Measurements from ENCODE around the gene SLC6A17.

SLC6A17 gene

GRCh38 chr1:110214454-110215404, 64.4 kb downstream of the SLC6A17 start:
- Histone ChIP-seq H3K4me3 (ENCODE audit: low read depth, low read length) (no peak overlapping the region), H3K27ac (no peak overlapping the region), H3K27me3 (replicated peaks) (peaks cover 34% of the 10 kb centered on the region), H3K36me3 (replicated peaks) (no peaks in the 10 kb centered on the region)
- TF ChIP-seq, protein P1, sequence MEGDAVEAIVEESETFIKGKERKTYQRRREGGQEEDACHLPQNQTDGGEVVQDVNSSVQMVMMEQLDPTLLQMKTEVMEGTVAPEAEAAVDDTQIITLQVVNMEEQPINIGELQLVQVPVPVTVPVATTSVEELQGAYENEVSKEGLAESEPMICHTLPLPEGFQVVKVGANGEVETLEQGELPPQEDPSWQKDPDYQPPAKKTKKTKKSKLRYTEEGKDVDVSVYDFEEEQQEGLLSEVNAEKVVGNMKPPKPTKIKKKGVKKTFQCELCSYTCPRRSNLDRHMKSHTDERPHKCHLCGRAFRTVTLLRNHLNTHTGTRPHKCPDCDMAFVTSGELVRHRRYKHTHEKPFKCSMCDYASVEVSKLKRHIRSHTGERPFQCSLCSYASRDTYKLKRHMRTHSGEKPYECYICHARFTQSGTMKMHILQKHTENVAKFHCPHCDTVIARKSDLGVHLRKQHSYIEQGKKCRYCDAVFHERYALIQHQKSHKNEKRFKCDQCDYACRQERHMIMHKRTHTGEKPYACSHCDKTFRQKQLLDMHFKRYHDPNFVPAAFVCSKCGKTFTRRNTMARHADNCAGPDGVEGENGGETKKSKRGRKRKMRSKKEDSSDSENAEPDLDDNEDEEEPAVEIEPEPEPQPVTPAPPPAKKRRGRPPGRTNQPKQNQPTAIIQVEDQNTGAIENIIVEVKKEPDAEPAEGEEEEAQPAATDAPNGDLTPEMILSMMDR (IDR thresholded peaks at IDR 0.05; ENCODE audit: low read depth, low read length, missing control alignments): no peak
- in situ Hi-C loops (cut with HindIII; ENCODE audit: low pct_ligation_motif_present, low sequenced_read_pairs): loop anchor here (25.0 kb wide), 1 partner anchor 98 kb away; no protein-coding TSS in a partner anchor
- DNase-seq: no peak

- TF ChIP-seq, protein P1 (IDR thresholded peaks at IDR 0.05; ENCODE audit: low read depth, low read length, missing control alignments): no peak
- H3K27ac ChIP-seq: no peak overlapping the region
- H3K27me3 ChIP-seq (replicated peaks): peaks cover 26% of the 10 kb centered on the region
- DNase-seq: no peak
- no peaks in the 10 kb centered on the region for H3K36me3 ChIP-seq (replicated peaks)
- in situ Hi-C loops (cut with HindIII; ENCODE audit: low pct_ligation_motif_present, low sequenced_read_pairs): loop anchor here (25.0 kb wide), 1 partner anchor 96 kb away; no protein-coding TSS in a partner anchor
- H3K4me3 ChIP-seq (ENCODE audit: low read depth, low read length): no peak overlapping the region
Observed at GRCh38 chr1:110215621-110216515, 65.6 kb downstream of the SLC6A17 start.

DNA sequence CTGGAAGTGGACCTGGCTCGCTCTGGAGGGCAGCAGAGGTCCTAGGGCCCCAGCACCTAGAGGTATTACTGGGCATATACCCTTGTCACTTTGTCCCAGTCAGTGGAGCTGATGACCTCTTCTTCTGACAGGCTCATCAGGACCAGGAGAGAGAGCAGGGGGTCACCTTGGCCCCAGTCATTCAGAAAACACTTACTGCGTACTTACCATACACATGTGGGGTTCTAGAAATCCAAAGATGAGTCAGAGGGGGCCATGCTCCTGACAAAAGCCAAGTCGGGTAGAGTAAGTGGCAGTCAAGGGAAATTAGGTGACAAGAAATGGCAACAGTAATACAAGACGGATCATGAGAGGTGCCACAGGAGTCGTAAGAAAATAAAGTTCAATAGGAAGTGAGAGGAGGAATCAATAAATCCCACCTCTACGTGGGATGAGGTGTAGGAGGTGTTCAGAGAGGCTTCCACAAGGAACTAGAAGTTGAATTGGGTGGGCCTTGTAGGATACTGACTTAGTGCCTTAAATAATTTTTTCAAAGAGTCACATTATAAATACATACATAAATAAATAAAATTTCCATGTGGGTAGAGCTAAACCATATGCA, 66.7 kb downstream of the SLC6A17 start:
- H3K4me3 ChIP-seq (ENCODE audit: low read depth, low read length): no peak overlapping the region
- in situ Hi-C loops (cut with HindIII; ENCODE audit: low pct_ligation_motif_present, low sequenced_read_pairs): loop anchor here (25.0 kb wide), 1 partner anchor 95 kb away; no protein-coding TSS in a partner anchor
- peaks cover 16% of the 10 kb centered on the region for H3K27me3 ChIP-seq (replicated peaks)
- H3K27ac ChIP-seq: no peak overlapping the region
- H3K36me3 ChIP-seq (replicated peaks): no peaks in the 10 kb centered on the region
- no peak for DNase-seq
- TF ChIP-seq, protein P1 (IDR thresholded peaks at IDR 0.05; ENCODE audit: low read depth, low read length, missing control alignments): no peak

DNA sequence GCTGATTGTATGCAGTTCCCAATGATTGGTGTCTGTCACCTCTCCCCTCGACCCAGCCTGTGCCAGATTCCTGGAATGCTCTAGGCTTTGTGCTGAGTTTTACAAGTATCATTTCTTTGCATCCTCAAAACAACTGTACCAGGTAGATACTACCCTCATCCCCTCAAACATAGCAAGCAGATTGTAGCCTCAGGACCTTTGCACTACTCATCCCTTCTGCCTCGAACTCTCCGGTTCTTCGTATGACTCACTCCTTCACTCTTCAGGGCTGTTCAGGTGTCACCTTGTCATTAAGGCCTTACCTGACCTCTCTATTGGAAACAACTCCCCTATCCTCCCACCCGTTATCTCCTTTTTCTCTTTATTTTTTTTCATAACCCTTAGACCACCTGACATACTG, 67.8 kb downstream of the SLC6A17 start:
- Histone ChIP-seq H3K27ac (no peak overlapping the region), H3K4me3 (ENCODE audit: low read depth, low read length) (no peak overlapping the region), H3K27me3 (replicated peaks) (peaks cover 6% of the 10 kb centered on the region), H3K36me3 (replicated peaks) (no peaks in the 10 kb centered on the region)
- TF ChIP-seq, protein P1 (IDR thresholded peaks at IDR 0.05; ENCODE audit: low read depth, low read length, missing control alignments): no peak
- DNase-seq: no peak
- in situ Hi-C loops (cut with HindIII; ENCODE audit: low pct_ligation_motif_present, low sequenced_read_pairs): loop anchor here (25.0 kb wide), 1 partner anchor 94 kb away; no protein-coding TSS in a partner anchor

- no peak overlapping the region for H3K4me3 ChIP-seq (ENCODE audit: low read depth, low read length)
- no peak overlapping the region for H3K27ac ChIP-seq
- H3K27me3 ChIP-seq (replicated peaks): peaks cover 2% of the 10 kb centered on the region
- TF ChIP-seq, protein P1 (IDR thresholded peaks at IDR 0.05; ENCODE audit: low read depth, low read length, missing control alignments): no peak
- DNase-seq: no peak
- in situ Hi-C loops (cut with HindIII; ENCODE audit: low pct_ligation_motif_present, low sequenced_read_pairs): loop anchor here (25.0 kb wide), 1 partner anchor 94 kb away; no protein-coding TSS in a partner anchor
- H3K36me3 ChIP-seq (replicated peaks): no peaks in the 10 kb centered on the region
Observed at GRCh38 chr1:110218739-110219138, 68.4 kb downstream of the SLC6A17 start.
